HCT116 (cell line): ENCODE measurements around the gene SMIM24.

Experiments
- CTCF ChIP-seq, 3 experiments: fragments of 200-600 bp in 1 of 3; sonication (generic) in 1 of 3; IDR thresholded peaks in 2 of 3; conservative IDR thresholded peaks in 1 of 3; 2 replicates each; pipeline ENCODE4 v1.5.1; 2012 to 2017; ENCODE audit warnings: low read depth in 2 of 3, low read length in 2 of 3, antibody characterized with exemption in 1 of 3, borderline replicate concordance in 1 of 3, control low read depth in 1 of 3, mild to moderate bottlenecking in 1 of 3, mixed read lengths in 1 of 3, mixed run types in 1 of 3, moderate library complexity in 1 of 3; ENCODE audit not compliant: insufficient read depth in 1 of 3
- ELF1 ChIP-seq: IDR thresholded peaks from 2 replicates; pipeline ENCODE4 v1.6.1; 2012; ENCODE audit warnings: low read depth, borderline replicate concordance
- EZH2 ChIP-seq: fragments of 200-600 bp; sonication (generic); IDR thresholded peaks from 2 replicates; pipeline ENCODE4 v1.6.1; 2017; ENCODE audit warnings: antibody characterized with exemption, mixed run types
- EZH2phosphoT487 ChIP-seq: fragments of 200-600 bp; IDR thresholded peaks from 2 replicates; pipeline ENCODE4 v1.6.1; 2018; ENCODE audit warnings: antibody characterized with exemption, borderline replicate concordance
- JUND ChIP-seq: IDR thresholded peaks from 2 replicates; pipeline ENCODE4 v1.6.1; 2012
- POLR2A ChIP-seq: IDR thresholded peaks from 2 replicates; pipeline ENCODE4 v1.7.0; 2011; ENCODE audit warnings: borderline replicate concordance; ENCODE audit not compliant: insufficient read depth, insufficient read length; ENCODE audit errors: extremely low read depth
- REST ChIP-seq: IDR thresholded peaks from 2 replicates; pipeline ENCODE4 v1.6.1; 2012; ENCODE audit warnings: low read depth
- SP1 ChIP-seq: IDR thresholded peaks from 2 replicates; pipeline ENCODE4 v1.6.1; 2012; ENCODE audit warnings: low read depth
- TF ChIP-seq, protein P1 (sequence below): IDR thresholded peaks from 2 replicates; pipeline ENCODE4 v1.6.1; 2012

GRCh38 chr19:3442487-3443071, 37.7 kb downstream of the SMIM24 start:
- TF ChIP-seq CTCF (IDR thresholded peaks at IDR 0.05 in 2 of 3, conservative IDR thresholded peaks at IDR 0.05 in 1 of 3; ENCODE audit: borderline replicate concordance in 1 of 3, insufficient read depth in 1 of 3, low read depth in 2 of 3, low read length in 2 of 3) (no peak), ELF1 (no peak), SP1 (no peak), JUND (no peak), EZH2phosphoT487 (no peak), POLR2A (no peak), REST (no peak), EZH2 (no peak)
- TF ChIP-seq, protein P1, sequence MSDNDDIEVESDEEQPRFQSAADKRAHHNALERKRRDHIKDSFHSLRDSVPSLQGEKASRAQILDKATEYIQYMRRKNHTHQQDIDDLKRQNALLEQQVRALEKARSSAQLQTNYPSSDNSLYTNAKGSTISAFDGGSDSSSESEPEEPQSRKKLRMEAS, result no peak
